Measurements from ENCODE around the gene AFF1.
"Not testable (repeated sequence)": the region's sequence is repeated elsewhere in the genome, so short reads cannot be mapped to it uniquely, and the experiment has no call there.

The AFF1 gene

GRCh38 chr4:87085732-87086131, 150.9 kb downstream of the AFF1 start:
- DNase-seq (ENCODE audit: low read depth in 2 of 2): not testable (repeated sequence)

DNA sequence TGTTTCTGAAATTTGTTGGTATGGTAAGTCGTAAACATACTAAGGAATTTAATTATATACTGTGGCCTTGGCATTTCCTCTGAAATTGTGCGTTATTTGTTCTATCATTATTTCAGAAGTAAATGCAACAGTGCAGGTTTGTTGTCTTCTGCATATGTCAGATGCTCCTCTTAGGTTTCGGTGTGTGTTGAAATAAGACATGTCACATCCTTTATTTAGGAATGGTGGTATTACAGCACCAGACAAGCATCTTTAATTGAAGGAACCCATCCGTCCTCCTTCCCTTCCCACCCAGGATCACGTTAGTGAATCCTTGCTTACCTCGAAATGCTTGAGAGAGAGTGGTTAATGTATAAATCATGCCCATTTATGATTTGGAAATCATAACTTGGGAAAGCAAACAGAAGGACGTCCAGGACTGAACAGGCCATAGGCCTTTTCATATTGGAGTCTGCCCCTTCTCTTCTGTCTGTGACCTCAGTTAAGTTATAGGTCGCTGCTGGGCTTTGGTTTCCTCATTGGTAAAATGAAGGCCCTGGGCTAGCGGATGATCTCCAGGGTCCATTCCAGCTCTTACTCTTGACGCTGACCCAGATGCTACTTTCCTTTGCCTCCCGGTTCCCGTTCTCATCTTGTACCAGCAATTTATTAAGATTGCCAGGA, 151.5 kb downstream of the AFF1 start:
- no peak for DNase-seq (ENCODE audit: low read depth in 2 of 2)

DNA sequence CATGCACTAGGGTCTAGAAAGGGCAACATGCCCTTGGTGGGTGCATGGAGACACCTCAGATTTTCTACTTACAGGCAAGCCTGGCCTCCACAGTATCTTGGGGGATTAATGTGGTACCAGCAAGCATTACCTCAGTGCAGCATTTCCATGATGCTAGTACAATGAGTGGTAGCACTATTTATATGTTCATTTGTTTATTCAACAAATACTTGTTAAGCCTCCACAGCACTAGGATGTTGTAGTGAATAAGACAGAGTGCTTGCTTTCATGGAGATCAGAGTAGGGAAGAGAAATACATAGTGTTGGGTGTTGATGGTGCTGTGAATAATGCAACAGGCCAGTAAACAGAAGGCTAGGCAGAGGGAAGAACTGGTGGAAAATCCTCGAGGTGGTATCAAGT, 152.2 kb downstream of the AFF1 start:
- DNase-seq (ENCODE audit: low read depth in 2 of 2): no peak

GRCh38 chr4:87087420-87087819, 152.6 kb downstream of the AFF1 start:
- no peak for DNase-seq (ENCODE audit: low read depth in 2 of 2)

GRCh38 chr4:87088186-87088585, 153.4 kb downstream of the AFF1 start:
- no peak for DNase-seq (ENCODE audit: low read depth in 2 of 2)

DNA sequence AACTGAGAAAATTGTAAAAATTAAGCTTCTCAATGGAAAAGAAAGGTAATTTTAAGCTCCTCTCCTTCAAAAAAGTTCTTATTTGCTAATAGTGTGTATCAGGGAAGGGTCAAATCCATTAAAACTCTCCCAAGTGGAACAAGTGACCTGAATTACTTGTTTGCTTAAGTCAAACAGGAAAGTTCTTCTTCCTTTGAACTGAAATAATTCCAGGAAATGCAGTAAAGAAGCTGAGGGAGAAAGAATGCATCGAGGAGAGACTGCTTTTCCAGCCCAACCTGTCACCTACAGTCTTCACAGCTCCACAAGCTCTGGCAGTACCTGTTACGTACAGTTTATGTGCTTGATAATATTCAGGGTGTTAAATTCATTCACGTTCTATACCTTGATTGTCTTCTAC, 154.6 kb downstream of the AFF1 start:
- no peak for DNase-seq (ENCODE audit: low read depth in 2 of 2)

GRCh38 chr4:87090305-87090704, 155.5 kb downstream of the AFF1 start:
- no peak for DNase-seq (ENCODE audit: low read depth in 2 of 2)

- no peak for DNase-seq (ENCODE audit: low read depth in 2 of 2)
Measured at GRCh38 chr4:87092389-87093141, 157.8 kb downstream of the AFF1 start.

GRCh38 chr4:87093443-87094123, 158.8 kb downstream of the AFF1 start:
- DNase-seq (ENCODE audit: low read depth in 2 of 2): peak in 1 of 2 donors; percentile 19

GRCh38 chr4:87097075-87097474, 162.3 kb downstream of the AFF1 start:
- DNase-seq (ENCODE audit: low read depth in 2 of 2): no peak

DNA sequence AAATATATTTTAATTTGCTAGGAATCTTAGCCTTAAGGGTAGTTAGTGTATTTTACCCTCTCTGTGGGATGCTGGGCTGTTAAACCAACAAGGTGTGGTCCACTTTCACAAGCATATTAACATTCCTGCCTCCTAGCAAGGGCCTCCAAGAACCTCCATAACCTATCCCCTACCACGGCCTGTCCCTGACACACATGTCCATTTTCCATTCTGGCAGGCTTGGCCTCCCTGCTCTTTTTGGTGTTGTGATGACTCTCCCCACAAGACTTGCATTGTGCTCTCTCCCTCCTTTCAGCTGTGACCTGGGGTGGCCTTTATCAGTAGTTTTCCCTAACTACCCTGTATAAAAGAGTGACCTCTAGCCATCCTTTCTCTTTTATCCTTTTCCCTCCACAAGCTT, 165.4 kb downstream of the AFF1 start:
- DNase-seq (ENCODE audit: low read depth in 2 of 2): no peak

GRCh38 chr4:87101543-87102199, 166.9 kb downstream of the AFF1 start:
- DNase-seq (ENCODE audit: low read depth in 2 of 2): no peak

GRCh38 chr4:87103086-87103485, 168.3 kb downstream of the AFF1 start:
- no peak for DNase-seq (ENCODE audit: low read depth in 2 of 2)

DNA sequence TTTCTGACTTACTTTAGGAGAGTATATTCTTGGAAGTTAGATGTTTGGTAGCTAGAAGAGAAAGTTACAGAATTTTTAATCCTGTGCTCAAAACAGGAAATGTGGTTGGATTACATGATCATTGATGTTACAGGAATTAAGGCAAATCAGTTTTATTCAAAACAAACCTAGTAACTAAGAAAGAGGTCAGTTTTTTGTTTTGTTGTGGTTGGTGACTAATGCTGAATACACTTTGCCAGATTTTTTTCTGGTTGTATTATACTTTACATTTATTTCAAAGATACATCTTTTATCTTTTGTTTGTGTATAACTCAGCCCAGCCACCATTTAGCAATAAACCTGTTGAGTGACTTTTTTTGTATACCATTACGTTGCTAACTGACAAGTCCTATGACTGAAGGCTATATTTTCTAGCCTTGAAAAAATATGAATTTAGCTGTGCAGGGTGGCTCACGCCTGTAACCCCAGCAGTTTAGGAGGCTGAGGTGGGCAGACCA, 168.9 kb downstream of the AFF1 start:
- DNase-seq (ENCODE audit: low read depth in 2 of 2): no peak

GRCh38 chr4:87105101-87105845, 170.5 kb downstream of the AFF1 start:
- DNase-seq (ENCODE audit: low read depth in 2 of 2): no peak

DNA sequence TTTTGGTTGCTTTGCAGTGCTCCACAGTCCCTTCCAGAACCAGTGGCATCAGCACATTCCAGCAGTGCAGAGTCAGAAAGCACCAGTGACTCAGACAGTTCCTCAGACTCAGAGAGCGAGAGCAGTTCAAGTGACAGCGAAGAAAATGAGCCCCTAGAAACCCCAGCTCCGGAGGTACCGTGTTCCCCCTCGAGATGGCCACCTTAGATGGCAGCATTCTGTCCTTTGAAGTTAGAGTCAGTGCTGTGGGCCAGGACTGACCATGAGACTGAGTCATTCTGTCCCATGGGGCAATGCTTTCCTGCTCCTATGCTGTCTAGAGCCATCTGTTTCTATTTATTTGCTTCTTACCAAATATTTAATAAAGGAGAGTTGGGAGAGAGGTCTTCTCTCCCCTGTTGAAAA, 173.3 kb downstream of the AFF1 start:
- DNase-seq (ENCODE audit: low read depth in 2 of 2): no peak

- no peak for DNase-seq (ENCODE audit: low read depth in 2 of 2)
Measured at GRCh38 chr4:87109121-87109520, 174.3 kb downstream of the AFF1 start.

- DNase-seq (ENCODE audit: low read depth in 2 of 2): no peak
Measured at GRCh38 chr4:87109945-87110344, 175.1 kb downstream of the AFF1 start.

DNA sequence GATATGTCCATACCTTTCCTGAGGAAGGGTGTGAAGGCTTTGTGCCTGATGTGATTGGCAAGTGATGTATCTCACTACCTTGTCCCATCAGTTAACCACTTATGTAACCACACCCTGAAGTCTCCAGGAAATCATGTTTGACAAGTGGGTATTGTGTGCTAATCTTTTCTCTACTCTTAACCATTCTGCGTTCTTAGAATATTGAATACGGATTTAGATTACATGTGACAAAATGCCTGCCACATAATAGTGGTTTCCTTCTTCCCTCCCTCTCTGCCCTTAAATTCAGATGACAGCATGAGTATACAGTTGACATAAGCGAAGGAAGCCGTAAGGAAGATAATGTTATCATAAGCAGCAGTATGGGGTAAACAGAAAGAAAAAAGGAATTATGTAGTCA, 177.3 kb downstream of the AFF1 start:
- DNase-seq (ENCODE audit: low read depth in 2 of 2): no peak

DNA sequence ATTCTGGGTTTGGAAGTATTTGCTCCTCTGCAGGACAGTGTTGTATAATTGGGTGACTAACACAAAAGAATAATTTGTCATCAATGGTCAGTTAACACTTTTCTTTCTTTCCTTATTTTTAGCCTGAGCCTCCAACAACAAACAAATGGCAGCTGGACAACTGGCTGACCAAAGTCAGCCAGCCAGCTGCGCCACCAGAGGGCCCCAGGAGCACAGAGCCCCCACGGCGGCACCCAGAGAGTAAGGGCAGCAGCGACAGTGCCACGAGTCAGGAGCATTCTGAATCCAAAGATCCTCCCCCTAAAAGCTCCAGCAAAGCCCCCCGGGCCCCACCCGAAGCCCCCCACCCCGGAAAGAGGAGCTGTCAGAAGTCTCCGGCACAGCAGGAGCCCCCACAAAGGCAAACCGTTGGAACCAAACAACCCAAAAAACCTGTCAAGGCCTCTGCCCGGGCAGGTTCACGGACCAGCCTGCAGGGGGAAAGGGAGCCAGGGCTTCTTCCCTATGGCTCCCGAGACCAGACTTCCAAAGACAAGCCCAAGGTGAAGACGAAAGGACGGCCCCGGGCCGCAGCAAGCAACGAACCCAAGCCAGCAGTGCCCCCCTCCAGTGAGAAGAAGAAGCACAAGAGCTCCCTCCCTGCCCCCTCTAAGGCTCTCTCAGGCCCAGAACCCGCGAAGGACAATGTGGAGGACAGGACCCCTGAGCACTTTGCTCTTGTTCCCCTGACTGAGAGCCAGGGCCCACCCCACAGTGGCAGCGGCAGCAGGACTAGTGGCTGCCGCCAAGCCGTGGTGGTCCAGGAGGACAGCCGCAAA, 179.6 kb downstream of the AFF1 start:
- no peak for DNase-seq (ENCODE audit: low read depth in 2 of 2)

DNA sequence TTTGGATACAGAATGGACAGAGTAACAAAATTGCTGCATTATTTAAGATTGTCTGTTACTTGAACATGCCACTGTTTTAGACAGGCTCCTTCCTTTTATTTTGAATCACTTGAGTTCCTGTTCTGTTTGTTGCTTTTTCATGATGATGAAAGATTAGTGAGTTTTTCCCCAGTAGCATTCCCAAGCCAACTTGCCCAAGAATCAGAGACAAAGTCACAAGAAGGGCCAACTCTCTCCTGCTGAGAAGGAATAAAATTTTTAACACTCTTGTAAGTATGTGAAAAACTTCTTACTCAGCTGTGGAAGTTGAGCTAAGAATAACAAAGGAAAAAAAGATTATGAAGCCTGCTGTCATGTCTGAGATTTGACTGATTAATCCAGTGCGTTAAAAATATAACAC, 181.4 kb downstream of the AFF1 start:
- DNase-seq (ENCODE audit: low read depth in 2 of 2): no peak
